SK-N-SH treated with all-trans-retinoic acid at 6 μM for 48 hours (cell line): ENCODE results near the gene UBA6.

Experiments
- ATAC-seq: fragments of 200-7000 bp; cut with Tn5 transposase; 3 replicates; pipeline ENCODE4 v1.9.1; 2020; ENCODE audit warnings: mild to moderate bottlenecking, moderate library complexity
- ARNTL ChIP-seq: fragments of 450-650 bp; formaldehyde crosslinking; IDR thresholded peaks from 2 replicates; pipeline ENCODE4 v1.5.0; 2020; ENCODE audit warnings: low read depth, mild to moderate bottlenecking, moderate library complexity, borderline replicate concordance
- BACH2 ChIP-seq: fragments of 250-450 bp; sonication (Bioruptor Pico); IDR thresholded peaks from 2 replicates; pipeline ENCODE4 v1.9.0; 2021; ENCODE audit warnings: mild to moderate bottlenecking, borderline replicate concordance
- CREB5 ChIP-seq: fragments of 250-450 bp; sonication (Bioruptor Pico); IDR thresholded peaks from 2 replicates; pipeline ENCODE4 v1.5.1; 2020; ENCODE audit warnings: low read depth, mild to moderate bottlenecking, moderate library complexity
- CSDC2 ChIP-seq: fragments of 250-450 bp; sonication (Bioruptor Pico); IDR thresholded peaks from 2 replicates; pipeline ENCODE4 v1.5.0; 2020; ENCODE audit warnings: mild to moderate bottlenecking, moderate library complexity
- CSRNP3 ChIP-seq: fragments of 250-450 bp; sonication (Bioruptor Pico); IDR thresholded peaks from 2 replicates; pipeline ENCODE4 v1.5.1; 2021; ENCODE audit warnings: mild to moderate bottlenecking, moderate library complexity
- ESRRG ChIP-seq: fragments of 250-450 bp; sonication (Bioruptor Pico); IDR thresholded peaks from 2 replicates; pipeline ENCODE4 v1.6.1; 2021; ENCODE audit warnings: mild to moderate bottlenecking
- GLIS3 ChIP-seq: fragments of 250-450 bp; sonication (Bioruptor Pico); IDR thresholded peaks from 2 replicates; pipeline ENCODE4 v1.5.0; 2020; ENCODE audit warnings: mild to moderate bottlenecking, moderate library complexity
- ISL1 ChIP-seq: fragments of 250-450 bp; sonication (Bioruptor Pico); IDR thresholded peaks from 2 replicates; pipeline ENCODE4 v2.1.2; 2022; ENCODE audit warnings: mild to moderate bottlenecking, moderate library complexity
- PPARA ChIP-seq: fragments of 250-450 bp; sonication (Bioruptor Pico); IDR thresholded peaks from 2 replicates; pipeline ENCODE4 v1.5.0; 2020; ENCODE audit warnings: mild to moderate bottlenecking, borderline replicate concordance
- RARB ChIP-seq: fragments of 250-450 bp; sonication (Bioruptor Pico); IDR thresholded peaks from 2 replicates; pipeline ENCODE4 v1.8.0; 2021; ENCODE audit warnings: mild to moderate bottlenecking, moderate library complexity
- SNAI2 ChIP-seq: fragments of 250-450 bp; sonication (Bioruptor Pico); IDR thresholded peaks from 2 replicates; pipeline ENCODE4 v1.5.0; 2020; ENCODE audit warnings: mild to moderate bottlenecking, moderate library complexity
- TCF4 ChIP-seq: fragments of 250-450 bp; sonication (Bioruptor Pico); IDR thresholded peaks from 2 replicates; pipeline ENCODE4 v1.8.0; 2021; ENCODE audit warnings: mild to moderate bottlenecking, moderate library complexity, borderline replicate concordance
- TOX ChIP-seq: fragments of 250-450 bp; sonication (Bioruptor Pico); IDR thresholded peaks from 2 replicates; pipeline ENCODE4 v1.8.0; 2021; ENCODE audit warnings: mild to moderate bottlenecking, moderate library complexity, borderline replicate concordance
- TSHZ2 ChIP-seq: fragments of 250-450 bp; sonication (Bioruptor Pico); IDR thresholded peaks from 2 replicates; pipeline ENCODE4 v1.5.0; 2020; ENCODE audit warnings: mild to moderate bottlenecking, moderate library complexity
- ZFP3 ChIP-seq: fragments of 250-450 bp; sonication (Bioruptor Pico); IDR thresholded peaks from 2 replicates; pipeline ENCODE4 v1.5.0; 2020; ENCODE audit warnings: mild to moderate bottlenecking, moderate library complexity
- ZFP30 ChIP-seq: fragments of 450-650 bp; formaldehyde crosslinking; IDR thresholded peaks from 2 replicates; pipeline ENCODE4 v1.5.0; 2022; ENCODE audit warnings: mild to moderate bottlenecking, moderate library complexity
- ZNF565 ChIP-seq: fragments of 450-650 bp; formaldehyde crosslinking; conservative IDR thresholded peaks from 2 replicates; pipeline ENCODE4 v1.5.0; 2020; ENCODE audit warnings: low read depth, mild to moderate bottlenecking, moderate library complexity
- ZNF70 ChIP-seq: fragments of 450-650 bp; formaldehyde crosslinking; IDR thresholded peaks from 2 replicates; pipeline ENCODE4 v1.5.0; 2020; ENCODE audit warnings: mild to moderate bottlenecking, moderate library complexity
- ZNF8 ChIP-seq: fragments of 450-650 bp; formaldehyde crosslinking; IDR thresholded peaks from 2 replicates; pipeline ENCODE4 v1.5.0; 2020; ENCODE audit warnings: mild to moderate bottlenecking, moderate library complexity

The UBA6 gene

GRCh38 chr4:67685532-67685859 lies 15.5 kb downstream of the UBA6 start:
- no peak for TF ChIP-seq ESRRG (CRISPR knock-in tag)
- TF ChIP-seq BACH2 (CRISPR knock-in tag): no peak
- TF ChIP-seq TSHZ2 (CRISPR knock-in tag): no peak
- TF ChIP-seq TCF4: no peak
- no peak for TF ChIP-seq TOX (CRISPR knock-in tag)
- TF ChIP-seq CSDC2: no peak
- no peak for TF ChIP-seq RARB
- no peak for TF ChIP-seq CSRNP3 (CRISPR knock-in tag)
- no peak for TF ChIP-seq ISL1
- no peak for TF ChIP-seq ZNF565 (CRISPR knock-in tag)
- no peak; the same call in 2 of the 3 replicates for ATAC-seq

- peak; percentile 63; the same call in 2 of the 3 replicates for ATAC-seq
- TF ChIP-seq PPARA (CRISPR knock-in tag): no peak
- TF ChIP-seq TOX (CRISPR knock-in tag): no peak
These were observed 16.0 kb downstream of the UBA6 start for GRCh38 chr4:67684839-67685531.

GRCh38 chr4:67682266-67682665 lies 18.7 kb downstream of the UBA6 start:
- TF ChIP-seq ZNF8 (CRISPR knock-in tag) (no peak), SNAI2 (CRISPR knock-in tag) (no peak), ARNTL (CRISPR knock-in tag) (no peak), TSHZ2 (CRISPR knock-in tag) (no peak), RARB (no peak), ISL1 (no peak), TOX (CRISPR knock-in tag) (no peak), ZFP30 (CRISPR knock-in tag) (no peak), BACH2 (CRISPR knock-in tag) (no peak), PPARA (CRISPR knock-in tag) (no peak), ZNF70 (CRISPR knock-in tag) (no peak), CSRNP3 (CRISPR knock-in tag) (no peak), GLIS3 (CRISPR knock-in tag) (no peak), CREB5 (no peak), ESRRG (CRISPR knock-in tag) (no peak), ZFP3 (CRISPR knock-in tag) (no peak), CSDC2 (no peak), ZNF565 (CRISPR knock-in tag) (no peak)
- ATAC-seq: no peak
